AG08395 (cell line): Measurements from ENCODE around the gene LIPG.
"Not testable (repeated sequence)": the region's sequence is repeated elsewhere in the genome, so short reads cannot be mapped to it uniquely, and the experiment has no call there.

ENCODE experiments used
- DNase-seq: peaks from one replicate; pipeline ENCODE4 v3.0.0; 2012; ENCODE audit warnings: mixed read lengths, low spot score

Gene LIPG

GRCh38 chr18:49561289-49562193 is at the start of gene LIPG:
Gene LIPG (plus strand): TSS chr18:49562057. CDS start chr18:49562309, 252 bp downstream.
- DNase-seq: peak; percentile 33

- DNase-seq: not testable (repeated sequence)
Measured at GRCh38 chr18:49512876-49513275, 49.0 kb upstream of the LIPG start.

- no peak for DNase-seq
Measured at GRCh38 chr18:49514577-49514976, 47.3 kb upstream of the LIPG start.

- DNase-seq: not testable (repeated sequence)
Measured at GRCh38 chr18:49515003-49515402, 46.9 kb upstream of the LIPG start.

GRCh38 chr18:49515516-49515915 is 46.3 kb upstream of the LIPG start:
- DNase-seq: no peak

- no peak for DNase-seq
Measured at GRCh38 chr18:49517483-49517882, 44.4 kb upstream of the LIPG start.

- DNase-seq: no peak
Measured at GRCh38 chr18:49519101-49519971, 42.5 kb upstream of the LIPG start.

GRCh38 chr18:49520661-49521145 is 41.2 kb upstream of the LIPG start:
- DNase-seq: no peak

- no peak for DNase-seq
Measured at GRCh38 chr18:49521216-49521835, 40.5 kb upstream of the LIPG start.

- DNase-seq: not testable (repeated sequence)
Measured at GRCh38 chr18:49523580-49524093, 38.2 kb upstream of the LIPG start.

- no peak for DNase-seq
Measured at GRCh38 chr18:49524349-49524748, 37.5 kb upstream of the LIPG start.

GRCh38 chr18:49524951-49525350 is 36.9 kb upstream of the LIPG start:
- DNase-seq: no peak

GRCh38 chr18:49525981-49526380 is 35.9 kb upstream of the LIPG start:
- no peak for DNase-seq

GRCh38 chr18:49527631-49528327 is 34.1 kb upstream of the LIPG start:
- no peak for DNase-seq

- no peak for DNase-seq
Measured at GRCh38 chr18:49529596-49529995, 32.3 kb upstream of the LIPG start.

- DNase-seq: no peak
Measured at GRCh38 chr18:49531678-49532153, 30.1 kb upstream of the LIPG start.

- no peak for DNase-seq
Measured at GRCh38 chr18:49534846-49535601, 26.8 kb upstream of the LIPG start.

GRCh38 chr18:49537232-49537896 is 24.5 kb upstream of the LIPG start:
- DNase-seq: no peak

- DNase-seq: no peak
Measured at GRCh38 chr18:49544362-49544761, 17.5 kb upstream of the LIPG start.

- DNase-seq: no peak
Measured at GRCh38 chr18:49546278-49546677, 15.6 kb upstream of the LIPG start.
